ENCODE measurements around the gene CETP. TPM values are rescaled to one million over a fixed set of nuclear protein-coding genes. Genes with fewer than 3 reads are reported as not detected.

CETP gene
- total and polyA plus RNA-seq, 2 of the 13 experiments (the other 11 are each of a cell fraction or from before 2014, with no cell fraction given): 0.31 to 9.8 TPM

DNA sequence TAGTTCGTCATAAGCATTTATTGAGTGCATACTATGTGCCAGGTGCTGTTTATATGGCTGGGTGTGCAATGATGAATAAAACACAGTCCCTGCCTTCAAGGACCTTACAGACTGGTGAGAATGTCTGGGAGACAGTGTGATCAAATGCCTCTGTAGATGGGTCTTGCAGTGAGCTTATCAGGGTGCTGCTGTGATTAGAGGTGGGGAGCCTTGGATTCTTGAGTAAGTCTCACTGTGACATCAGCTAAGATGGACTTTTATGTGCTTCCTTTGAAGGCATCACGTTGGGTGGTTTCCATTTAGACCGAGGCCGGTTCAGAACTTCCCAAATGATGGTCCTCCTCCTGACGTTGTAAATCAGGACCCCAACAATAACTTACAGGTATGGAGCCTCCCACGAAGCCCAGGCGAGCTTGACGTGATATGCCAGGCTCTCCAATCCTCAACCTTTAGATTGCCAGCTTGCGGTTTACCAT is 19.9 kb upstream of the CETP start (continued):
- no peak for TF ChIP-seq ZBTB38 (CRISPR knock-in tag; IDR thresholded peaks at IDR 0.05)
- TF ChIP-seq POLR2AphosphoS2 (IDR thresholded peaks at IDR 0.05; ENCODE audit: low read depth, low read length): peak; percentile 89
- TF ChIP-seq MAFF (IDR thresholded peaks at IDR 0.05; ENCODE audit: low read depth, low read length): 0 out of 2 replicates have a peak, but pooled peaks have one; percentile 9
- peak; percentile 82 for TF ChIP-seq SRSF4 (IDR thresholded peaks at IDR 0.05; ENCODE audit: low read depth, low read length, poor library complexity, severe bottlenecking)
- no peak for TF ChIP-seq ZNF569 (CRISPR knock-in tag; IDR thresholded peaks at IDR 0.05; ENCODE audit: borderline replicate concordance)
- peak; percentile 36 to 65; a peak in 2 of 4 replicates for TF ChIP-seq POLR2A (IDR thresholded peaks at IDR 0.05; ENCODE audit: insufficient read depth in 1 of 2, low read depth in 2 of 2, low read length in 2 of 2)

GRCh38 chr16:56943761-56944375 is 17.9 kb upstream of the CETP start:
- POLR2A ChIA-PET: interaction anchor here (1.4 to 5.2 kb wide), 3 partner anchors 11 to 32 kb away, joined by 4 to 39 read pairs (median 11); partner anchors contain the start of gene HERPUD1

More at GRCh38 chr16:56943761-56944375, 17.9 kb upstream of the CETP start:
- H4K20me1 ChIP-seq (ENCODE audit: insufficient read depth, low read length): peaks cover 52% of the 10 kb centered on the region
- in situ Hi-C loops (cut with HindIII; ENCODE audit: extremely low pct_ligation_motif_present, low pct_unique_long_range_greater_than_20kb) (no loop called here), intact Hi-C loops (cut with micrococcal nuclease; ENCODE audit: unreplicated experiment) (no loop called here)
- no peak overlapping the region for H3K9ac ChIP-seq (ENCODE audit: insufficient read depth, low read depth, low read length)
- no peak overlapping the region for H3K27ac ChIP-seq (ENCODE audit: extremely low read length, insufficient read depth, low read length)
- H3K4me3 ChIP-seq (replicated peaks in 1 of 3; ENCODE audit: insufficient read depth in 1 of 3, low read depth in 2 of 3, low read length in 3 of 3): no peak overlapping the region
- 84% methylated on average over 6 of the region's 6 CpGs for WGBS (ENCODE audit: low lambda C conversion rate)
- peaks cover 31% of the 10 kb centered on the region for H3K4me1 ChIP-seq (ENCODE audit: insufficient read depth, low read length)
- H3K36me3 ChIP-seq (replicated peaks in 1 of 2; ENCODE audit: control insufficient read depth in 1 of 2, insufficient read depth in 2 of 2, low read length in 2 of 2): peaks cover 35 to 61% of the 10 kb centered on the region in 2 experiments
- FAIRE-seq (no peak), DNase-seq (ENCODE audit: low spot score) (no peak), ATAC-seq (no peak)
- H3K4me2 ChIP-seq (ENCODE audit: low read depth, low read length): no peak overlapping the region
- TF ChIP-seq ZNF614 (CRISPR knock-in tag; IDR thresholded peaks at IDR 0.05; ENCODE audit: borderline replicate concordance) (no peak), ZSCAN29 (CRISPR knock-in tag; conservative IDR thresholded peaks at IDR 0.05) (no peak), POLR2AphosphoS5 (IDR thresholded peaks at IDR 0.05; ENCODE audit: low read depth, low read length) (peak; percentile 31), POLR2AphosphoS2 (IDR thresholded peaks at IDR 0.05; ENCODE audit: low read depth, low read length) (peak; percentile 92; the same call in 1 of the 2 replicates), RBFOX2 (IDR thresholded peaks at IDR 0.05; ENCODE audit: low read depth, low read length) (peak; percentile 67; the same call in 1 of the 2 replicates)
- H2AFZ ChIP-seq (ENCODE audit: low read length): no peak overlapping the region
- TSS peak; percentile 6 for BruUV-seq (replicated peaks)
- CTCF ChIA-PET (ENCODE audit: low intra/inter-chr PET ratio, low total read pairs): no interaction called here
- H3K9me3 ChIP-seq (ENCODE audit: low read length): no peaks in the 10 kb centered on the region
- H3K79me2 ChIP-seq (ENCODE audit: insufficient read depth, low read length): peaks cover 4% of the 10 kb centered on the region
- H3K27me3 ChIP-seq (ENCODE audit: control insufficient read depth in 1 of 2, insufficient read depth in 2 of 2, low read length in 2 of 2): no peaks in the 10 kb centered on the region
